Ovary (tissue), 9 donors: ENCODE results near the gene SNX24. TPM values are rescaled to one million over a fixed set of nuclear protein-coding genes. Genes with fewer than 3 reads are reported as not detected.
A peak's percentile ranks its signal among the peaks of the same experiment; 100 is the strongest.

Experiments
- DNase-seq, 5 donors: peaks; one replicate each; pipeline ENCODE4 v3.0.0-alpha.2; 2019 to 2020
- H3K27ac ChIP-seq, 2 donors: fragments of 200-600 bp; one replicate each; pipeline versions ENCODE4 v1.5.1 to v1.8.0; 2019 to 2022
- H3K27me3 ChIP-seq: fragments of 200-600 bp; one replicate; pipeline ENCODE4 v1.8.0; 2022
- H3K36me3 ChIP-seq: fragments of 200-600 bp; sonication (generic); one replicate; pipeline ENCODE4 v1.5.1; 2019
- H3K4me1 ChIP-seq: one replicate; pipeline ENCODE4 v1.8.1; 2013; ENCODE audit warnings: mild to moderate bottlenecking, moderate library complexity; ENCODE audit not compliant: insufficient read depth
- H3K4me3 ChIP-seq: fragments of 200-600 bp; sonication (generic); one replicate; pipeline ENCODE4 v1.5.1; 2017
- H3K9me3 ChIP-seq, 2 donors: fragments of 200-600 bp in 1 of 2; sonication (generic) in 1 of 2; one replicate each; pipeline versions ENCODE4 v1.5.1 to v1.8.1; 2013 to 2019; ENCODE audit warnings: mild to moderate bottlenecking in 1 of 2, moderate library complexity in 1 of 2
- EP300 ChIP-seq: sonication (generic); formaldehyde crosslinking; IDR thresholded peaks from one replicate; pipeline ENCODE4 v1.6.1; 2017; ENCODE audit warnings: antibody characterized with exemption
- POLR2A ChIP-seq: fragments of 450-650 bp; IDR thresholded peaks from one replicate; pipeline ENCODE4 v1.6.1; 2017; ENCODE audit warnings: antibody characterized with exemption, mild to moderate bottlenecking, moderate library complexity
- WGBS, 3 donors: extraction: QIAGEN DNeasy Blood & Tissue Kit in 1 of 3; methylation state at CpG; one replicate each; pipeline versions ENCODE4 v1.1.5 to v1.1.7; 2013 to 2017; 5-methylcytosine and 5-hydroxymethylcytosine counted together
- intact Hi-C, 4 donors: fragments of 100-400 bp; cut with DNase I; formaldehyde crosslinking; loops; one replicate each; pipeline versions ENCODE4 v1.11.0 to v1.15.1; 2022 to 2023
- polyA plus RNA-seq, 2 donors: library from polyadenylated mRNA; stranded (reverse); fragments of 200-250 nt in 1 of 2; fragments of 350-450 nt in 1 of 2; fragmentation: Illumina TruSeq in 1 of 2; extraction: RNeasy Lipid Tissue Mini Kit (QIAGEN cat#74804) in 1 of 2; gene quantifications; one replicate each; pipeline ENCODE4 v1.2.3, GENCODE V29; 2013 to 2014
- total RNA-seq, 7 donors: library from RNA; depleted of rRNA in 2 of 7; stranded (reverse); fragments of >200 nt in 2 of 7; fragmentation: NEBNext Ultra II Directional in 3 of 7; extraction: Animal tissue kit (Norgen Biotek cat#: 25700) in 3 of 7; gene quantifications; one replicate each; pipeline versions ENCODE4 v1.1.0 to v1.2.4, GENCODE V29; 2016 to 2023
- TF ChIP-seq, protein P1 (sequence below), 3 donors: fragments of 450-650 bp in 2 of 3; fragments of 200-600 bp in 1 of 3; IDR thresholded peaks; one replicate each; pipeline versions ENCODE4 v1.5.1 to v1.8.0; 2016 to 2022; ENCODE audit warnings: antibody characterized with exemption in 3 of 3, mild to moderate bottlenecking in 1 of 3
- donor health status: DM: no; HTN: no; CAD: no; lungs with moderate emphysema.
- donor health status: DM: no; HTN: no; CAD: no.
- donor health status: Bipolar disorder and iron deficiency.
- donor health status: DM: yes; HTN: yes; CAD: no.
- donor health status: DM: no; HTN: no; CAD: no.
- donor health status: DM: yes; HTN: yes; CAD: no.

The SNX24 gene
- total and polyA plus RNA-seq, 9 donors: 4.1 to 19.1 (median 9.0) TPM

DNA sequence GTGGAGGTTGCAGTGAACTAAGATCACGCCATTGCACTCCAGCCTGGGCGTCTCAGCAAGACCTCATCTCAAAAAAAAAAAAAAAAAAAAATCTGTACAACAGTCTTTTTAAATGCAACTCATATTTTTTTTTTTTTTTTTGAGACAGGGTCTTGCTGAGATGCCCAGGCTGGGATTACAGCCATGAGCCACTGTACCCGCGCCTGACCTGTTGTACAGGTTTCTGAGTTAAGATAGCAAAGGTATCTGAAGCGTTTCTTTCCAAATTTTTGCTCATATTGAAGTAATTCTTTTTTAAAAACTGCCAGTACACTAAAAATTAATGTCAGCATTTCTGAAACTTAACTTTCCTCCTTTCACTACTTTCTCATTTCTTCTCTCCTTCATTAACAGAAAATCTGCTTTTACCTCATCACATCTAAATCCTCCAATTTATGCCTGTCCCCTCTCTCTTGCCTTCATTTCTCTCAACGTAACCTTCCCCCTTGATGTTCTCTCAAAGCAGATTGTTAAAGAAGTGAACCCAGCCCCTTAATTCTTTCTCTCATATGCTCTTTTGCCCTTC lies 3.3 kb upstream of the SNX24 start:
- no peak for DNase-seq
- Histone ChIP-seq H3K27me3 (no peaks in the 10 kb centered on the region), H3K36me3 (no peaks in the 10 kb centered on the region), H3K4me3 (no peak overlapping the region), H3K9me3 (no peaks in the 10 kb centered on the region), H3K4me1 (no peaks in the 10 kb centered on the region), H3K27ac (no peak overlapping the region)
- 92 to 96% (median 94%) methylated on average over 6 of the region's 6 CpGs for WGBS, 3 donors
- intact Hi-C loops: no loop called here
- TF ChIP-seq POLR2A (no peak), EP300 (no peak)
- TF ChIP-seq, protein P1, sequence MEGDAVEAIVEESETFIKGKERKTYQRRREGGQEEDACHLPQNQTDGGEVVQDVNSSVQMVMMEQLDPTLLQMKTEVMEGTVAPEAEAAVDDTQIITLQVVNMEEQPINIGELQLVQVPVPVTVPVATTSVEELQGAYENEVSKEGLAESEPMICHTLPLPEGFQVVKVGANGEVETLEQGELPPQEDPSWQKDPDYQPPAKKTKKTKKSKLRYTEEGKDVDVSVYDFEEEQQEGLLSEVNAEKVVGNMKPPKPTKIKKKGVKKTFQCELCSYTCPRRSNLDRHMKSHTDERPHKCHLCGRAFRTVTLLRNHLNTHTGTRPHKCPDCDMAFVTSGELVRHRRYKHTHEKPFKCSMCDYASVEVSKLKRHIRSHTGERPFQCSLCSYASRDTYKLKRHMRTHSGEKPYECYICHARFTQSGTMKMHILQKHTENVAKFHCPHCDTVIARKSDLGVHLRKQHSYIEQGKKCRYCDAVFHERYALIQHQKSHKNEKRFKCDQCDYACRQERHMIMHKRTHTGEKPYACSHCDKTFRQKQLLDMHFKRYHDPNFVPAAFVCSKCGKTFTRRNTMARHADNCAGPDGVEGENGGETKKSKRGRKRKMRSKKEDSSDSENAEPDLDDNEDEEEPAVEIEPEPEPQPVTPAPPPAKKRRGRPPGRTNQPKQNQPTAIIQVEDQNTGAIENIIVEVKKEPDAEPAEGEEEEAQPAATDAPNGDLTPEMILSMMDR (IDR thresholded peaks at IDR 0.05): no peak

DNA sequence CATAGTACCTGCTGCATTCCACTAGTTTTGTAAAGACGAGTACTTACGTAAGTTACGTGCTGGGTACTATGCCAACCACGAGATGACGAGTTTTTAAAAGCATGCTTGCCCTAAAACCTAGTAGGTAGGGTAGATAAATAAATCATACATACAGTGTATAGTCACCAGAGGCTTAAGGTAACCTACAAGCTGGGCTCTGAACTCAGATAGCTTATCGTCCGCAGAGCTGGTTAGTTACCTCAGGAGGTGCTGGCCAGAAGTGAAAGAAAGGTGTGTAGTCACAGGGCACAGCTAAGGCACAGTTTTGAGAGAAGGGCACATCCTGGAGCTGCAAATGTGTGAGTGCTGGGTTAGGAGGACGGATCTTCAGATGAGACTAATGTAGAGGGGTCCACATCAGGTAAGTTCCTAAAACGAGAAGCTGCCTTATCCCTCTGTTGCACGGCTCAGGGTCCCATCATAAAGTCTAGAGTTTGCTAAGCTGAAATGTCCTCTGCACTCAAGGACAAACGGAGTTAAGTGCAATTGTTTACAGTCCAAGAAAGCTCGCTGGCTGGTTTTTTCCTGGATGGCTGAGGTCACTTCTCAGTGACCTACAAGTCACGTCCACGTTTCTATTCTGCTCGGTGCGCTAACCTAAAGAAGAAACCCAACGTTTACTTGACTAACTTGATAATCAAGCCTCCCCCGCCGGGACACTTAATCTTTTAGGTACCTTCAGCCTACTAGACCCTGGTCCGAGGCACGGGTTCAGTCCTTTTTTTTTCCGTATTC lies 1.1 kb upstream of the SNX24 start:
- Histone ChIP-seq H3K27ac (peak overlapping the region in 1 of 2 donors; percentile 95), H3K36me3 (no peaks in the 10 kb centered on the region), H3K9me3 (no peaks in the 10 kb centered on the region), H3K4me3 (peak overlapping the region; percentile 62), H3K4me1 (peaks cover 2% of the 10 kb centered on the region), H3K27me3 (no peaks in the 10 kb centered on the region)
- intact Hi-C loops: no loop called here
- TF ChIP-seq, protein P1 (IDR thresholded peaks at IDR 0.05): no peak
- TF ChIP-seq POLR2A (no peak), EP300 (no peak)
- DNase-seq: no peak
- 40 to 46% (median 40%) methylated on average over 22 of the region's 22 CpGs for WGBS, 3 donors

DNA sequence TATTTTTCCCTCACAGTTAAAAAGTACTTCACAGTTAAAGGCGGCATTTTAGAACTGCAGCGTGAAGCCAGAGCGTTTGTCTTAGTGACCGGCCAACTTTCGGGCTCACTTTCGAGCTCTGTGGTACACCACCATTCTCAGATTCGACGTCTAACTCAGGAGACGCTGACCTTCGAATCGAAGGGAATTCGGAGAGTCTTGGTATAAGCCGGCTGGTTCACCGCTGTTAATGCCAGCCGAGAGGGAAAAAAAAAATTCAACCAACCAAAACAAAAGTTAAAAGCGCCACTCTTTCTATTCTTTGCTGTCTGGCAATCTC lies 544 bp upstream of the SNX24 start:
- no peaks in the 10 kb centered on the region for H3K9me3 ChIP-seq
- H3K36me3 ChIP-seq: no peaks in the 10 kb centered on the region
- TF ChIP-seq EP300 (no peak), POLR2A (no peak)
- TF ChIP-seq, protein P1 (IDR thresholded peaks at IDR 0.05): no peak
- peaks cover 2% of the 10 kb centered on the region for H3K4me1 ChIP-seq
- H3K4me3 ChIP-seq: peak overlapping the region; percentile 62
- DNase-seq: no peak
- intact Hi-C loops: no loop called here
- peak overlapping the region in 1 of 2 donors; percentile 95 for H3K27ac ChIP-seq
- 0 to 2% (median 1%) methylated on average over 16 of the region's 16 CpGs for WGBS, 3 donors
- no peaks in the 10 kb centered on the region for H3K27me3 ChIP-seq

DNA sequence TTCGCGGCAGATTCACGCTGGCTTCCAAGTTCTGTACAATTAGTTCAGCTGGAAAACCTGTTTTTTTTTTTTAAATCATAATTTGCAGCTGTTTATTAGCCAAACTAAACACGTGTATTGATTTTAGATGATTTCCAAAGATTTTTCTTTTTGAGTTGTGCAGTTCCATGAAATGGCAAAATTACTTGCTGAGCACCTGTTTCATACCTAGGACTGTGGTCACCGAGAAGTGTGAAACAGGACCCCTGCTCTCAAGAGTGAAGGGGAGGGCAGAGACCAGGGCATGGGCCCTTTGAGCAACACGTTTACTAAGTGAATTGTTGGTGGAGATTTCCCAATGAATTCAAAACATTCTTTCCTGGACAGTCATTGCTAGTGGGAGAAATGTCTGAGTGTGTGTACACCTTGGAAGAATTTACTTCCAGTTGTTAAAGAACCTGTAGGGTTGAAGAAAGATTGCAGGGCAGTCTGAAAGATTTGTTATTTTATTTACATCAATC lies 688 bp downstream of the SNX24 start:
- intact Hi-C loops: no loop called here
- TF ChIP-seq EP300: no peak
- TF ChIP-seq, protein P1 (IDR thresholded peaks at IDR 0.05): no peak
- no peak for TF ChIP-seq POLR2A
- Histone ChIP-seq H3K4me3 (peak overlapping the region; percentile 62), H3K36me3 (no peaks in the 10 kb centered on the region), H3K4me1 (peaks cover 2% of the 10 kb centered on the region), H3K9me3 (no peaks in the 10 kb centered on the region), H3K27ac (peak overlapping the region; percentile 87 to 95), H3K27me3 (no peaks in the 10 kb centered on the region)
- no peak for DNase-seq
- WGBS, 3 donors: 0 to 2% (median 2%) methylated on average over 6 of the region's 6 CpGs
